Urinary bladder (tissue), 4 donors: ENCODE data around the gene TMEM175. TPM values are rescaled to one million over a fixed set of nuclear protein-coding genes. Genes with fewer than 3 reads are reported as not detected.

Source experiments
- DNase-seq: peaks from one replicate; pipeline ENCODE4 v3.0.0-alpha.2; 2015; ENCODE audit errors: extremely low spot score
- H3K27ac ChIP-seq: one replicate; pipeline ENCODE4 v1.5.1; 2013; ENCODE audit warnings: low read depth, mild to moderate bottlenecking, moderate library complexity
- H3K36me3 ChIP-seq: one replicate; pipeline ENCODE4 v1.6.1; 2013; ENCODE audit warnings: mild to moderate bottlenecking, moderate library complexity; ENCODE audit not compliant: insufficient read depth
- H3K4me1 ChIP-seq: one replicate; pipeline ENCODE4 v1.6.1; 2013; ENCODE audit warnings: mild to moderate bottlenecking, moderate library complexity; ENCODE audit not compliant: insufficient read depth
- H3K4me3 ChIP-seq: one replicate; pipeline ENCODE4 v1.5.1; 2013; ENCODE audit warnings: low read depth, low read length
- WGBS: extraction: QIAGEN DNeasy Blood & Tissue Kit; methylation state at CpG from one replicate; pipeline ENCODE4 v1.1.7; 2013; 5-methylcytosine and 5-hydroxymethylcytosine counted together
- polyA plus RNA-seq: library from polyadenylated mRNA; stranded (reverse); fragments of 200-250 nt; gene quantifications from one replicate; pipeline ENCODE4 v1.2.3, GENCODE V29; 2013
- total RNA-seq: library from RNA; depleted of rRNA; stranded (reverse); fragments of >200 nt; gene quantifications from one replicate; pipeline ENCODE4 v1.2.3, GENCODE V29; 2014
- donor health status: healthy with polysubstance abuse.
- donor health status: healthy.

TMEM175 gene
- total and polyA plus RNA-seq, 2 donors: 16.8 to 32.8 TPM

GRCh38 chr4:958314-958665 is 26.0 kb downstream of the TMEM175 start:
- H3K27ac ChIP-seq: no peak overlapping the region
- no peak for DNase-seq
- no peak overlapping the region for H3K4me3 ChIP-seq
- 92% methylated on average over 17 of the region's 17 CpGs for WGBS
- H3K36me3 ChIP-seq: peaks cover 9% of the 10 kb centered on the region
- H3K4me1 ChIP-seq: no peaks in the 10 kb centered on the region

GRCh38 chr4:958696-959337 is 26.6 kb downstream of the TMEM175 start:
- DNase-seq: no peak
- H3K27ac ChIP-seq: no peak overlapping the region
- WGBS: 78% methylated on average over 17 of the region's 17 CpGs
- H3K4me1 ChIP-seq: no peaks in the 10 kb centered on the region
- no peak overlapping the region for H3K4me3 ChIP-seq
- peaks cover 8% of the 10 kb centered on the region for H3K36me3 ChIP-seq

GRCh38 chr4:959338-960139 is 27.3 kb downstream of the TMEM175 start:
- H3K36me3 ChIP-seq: peaks cover 8% of the 10 kb centered on the region

GRCh38 chr4:960140-960635 is 27.9 kb downstream of the TMEM175 start:
- WGBS: 85% methylated on average over 16 of the region's 16 CpGs
- peaks cover 8% of the 10 kb centered on the region for H3K36me3 ChIP-seq

More at GRCh38 chr4:959338-960139, 27.3 kb downstream of the TMEM175 start:
- Histone ChIP-seq H3K4me3 (no peak overlapping the region), H3K4me1 (no peaks in the 10 kb centered on the region), H3K27ac (no peak overlapping the region)
- DNase-seq: no peak
- 79% methylated on average over 24 of the region's 24 CpGs for WGBS

GRCh38 chr4:960636-961350 is 28.5 kb downstream of the TMEM175 start:
- 92% methylated on average over 35 of the region's 35 CpGs for WGBS
- DNase-seq: no peak
- Histone ChIP-seq H3K4me1 (no peaks in the 10 kb centered on the region), H3K36me3 (peaks cover 8% of the 10 kb centered on the region), H3K4me3 (no peak overlapping the region), H3K27ac (no peak overlapping the region)

More at GRCh38 chr4:960140-960635, 27.9 kb downstream of the TMEM175 start:
- Histone ChIP-seq H3K27ac (no peak overlapping the region), H3K4me3 (no peak overlapping the region), H3K4me1 (no peaks in the 10 kb centered on the region)
- DNase-seq: no peak

DNA sequence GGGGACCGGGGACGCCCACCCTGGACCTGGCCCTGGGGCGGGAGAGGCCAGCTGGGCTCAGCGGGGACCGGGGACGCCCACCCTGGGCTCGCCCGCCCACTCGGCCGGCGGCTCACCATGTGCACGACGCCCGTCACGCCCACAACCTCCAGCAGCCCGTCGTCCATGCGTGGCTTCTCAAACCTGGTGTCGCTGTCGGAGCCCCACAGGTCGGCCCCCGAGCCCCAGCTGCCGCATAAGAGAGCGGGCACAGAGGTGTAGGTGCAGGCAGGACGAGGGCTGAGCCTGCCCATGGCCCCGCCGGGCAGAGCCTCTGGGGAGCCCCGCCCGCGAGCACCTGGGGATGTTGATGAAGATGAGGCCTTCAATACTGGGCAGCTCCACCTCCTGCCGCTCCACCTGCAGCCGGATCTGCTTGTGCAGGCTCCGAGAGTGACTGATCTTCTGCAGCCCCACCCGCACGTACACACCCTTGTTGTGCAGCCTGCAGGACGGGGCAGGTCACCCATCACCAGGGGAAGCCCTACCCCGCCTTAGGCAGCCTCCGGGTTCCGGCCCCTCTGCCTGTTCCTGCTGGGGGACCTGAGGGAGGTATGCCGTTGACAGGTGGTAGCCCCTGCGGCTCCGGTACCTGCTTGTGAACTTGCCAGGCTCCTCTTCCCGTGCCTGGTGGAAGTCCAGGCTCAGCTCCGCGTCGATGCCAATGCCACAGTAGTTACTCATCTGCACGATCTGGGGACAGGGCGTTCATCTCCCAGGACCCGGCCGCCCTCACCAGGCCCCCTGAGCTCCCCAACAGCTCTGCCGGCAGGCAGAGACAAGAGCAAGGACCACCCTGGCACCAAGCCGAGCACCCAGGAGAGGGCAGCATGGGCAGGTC is 29.3 kb downstream of the TMEM175 start:
- Histone ChIP-seq H3K4me3 (no peak overlapping the region), H3K27ac (no peak overlapping the region), H3K36me3 (peaks cover 8% of the 10 kb centered on the region), H3K4me1 (no peaks in the 10 kb centered on the region)
- DNase-seq: no peak
- 87% methylated on average over 52 of the region's 52 CpGs for WGBS

- Histone ChIP-seq H3K4me1 (no peaks in the 10 kb centered on the region), H3K4me3 (no peak overlapping the region), H3K36me3 (peaks cover 8% of the 10 kb centered on the region), H3K27ac (no peak overlapping the region)
- DNase-seq: no peak
- 91% methylated on average over 54 of the region's 54 CpGs for WGBS
These were observed 30.3 kb downstream of the TMEM175 start for GRCh38 chr4:962231-963208.

GRCh38 chr4:963276-964225 is 31.3 kb downstream of the TMEM175 start:
- H3K4me3 ChIP-seq: no peak overlapping the region
- H3K4me1 ChIP-seq: no peaks in the 10 kb centered on the region
- DNase-seq: no peak
- no peak overlapping the region for H3K27ac ChIP-seq
- WGBS: 94% methylated on average over 39 of the region's 39 CpGs
- H3K36me3 ChIP-seq: peaks cover 8% of the 10 kb centered on the region

DNA sequence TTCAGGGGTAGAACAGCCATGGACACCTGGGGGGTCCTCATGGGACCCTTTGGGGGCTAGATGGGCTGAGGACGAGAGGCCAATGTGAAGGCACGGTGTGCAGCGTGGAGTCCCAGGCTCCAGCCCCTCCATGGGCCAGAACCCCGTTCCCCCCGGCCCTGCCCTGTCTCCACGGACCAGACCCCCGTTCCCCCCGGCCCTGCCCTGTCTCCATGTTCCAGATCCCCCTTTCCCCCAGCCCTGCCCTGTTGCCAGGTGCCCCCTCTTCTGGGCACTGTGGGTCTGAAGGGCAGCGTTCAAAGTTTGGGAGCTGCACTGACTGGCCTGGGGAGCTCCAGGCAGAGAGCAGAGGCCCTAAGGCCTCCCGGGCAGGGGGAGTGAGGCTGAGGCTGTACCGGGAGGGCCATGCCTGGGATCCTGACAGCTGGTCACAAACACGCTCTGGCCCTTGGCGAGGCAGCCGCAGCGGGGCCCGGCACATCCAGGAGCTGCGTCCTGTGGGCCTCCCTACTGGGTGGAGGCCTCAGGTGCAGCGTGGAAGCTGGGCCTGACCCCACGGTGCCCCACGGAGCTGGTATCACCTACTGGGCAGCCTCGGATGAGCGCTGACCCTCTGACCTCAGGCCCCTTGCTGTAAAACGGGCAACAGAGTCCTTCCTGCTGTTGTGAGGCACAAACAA is 32.2 kb downstream of the TMEM175 start:
- no peaks in the 10 kb centered on the region for H3K4me1 ChIP-seq
- DNase-seq: no peak
- WGBS: 89% methylated on average over 23 of the region's 23 CpGs
- H3K36me3 ChIP-seq: peaks cover 8% of the 10 kb centered on the region
- H3K4me3 ChIP-seq: no peak overlapping the region
- H3K27ac ChIP-seq: no peak overlapping the region

- DNase-seq: no peak
- Histone ChIP-seq H3K4me3 (no peak overlapping the region), H3K27ac (no peak overlapping the region), H3K4me1 (no peaks in the 10 kb centered on the region), H3K36me3 (peaks cover 8% of the 10 kb centered on the region)
- WGBS: 92% methylated on average over 26 of the region's 26 CpGs
These were observed 32.9 kb downstream of the TMEM175 start for GRCh38 chr4:965048-965765.
